K562 (cell line): ENCODE measurements around the gene TEX28. TPM values are rescaled to one million over a fixed set of nuclear protein-coding genes. Genes with fewer than 3 reads are reported as not detected.

Experiments used
- CBFA2T2 ChIP-seq: fragments of 450-650 bp; conservative IDR thresholded peaks from 2 replicates; pipeline ENCODE4 v1.6.1; 2017; ENCODE audit warnings: mild to moderate bottlenecking
- CHCHD3 ChIP-seq: fragments of 250-450 bp; sonication (Bioruptor Pico); IDR thresholded peaks from 2 replicates; pipeline ENCODE4 v2.1.2; 2022; ENCODE audit warnings: mild to moderate bottlenecking
- DEAF1 ChIP-seq: fragments of 450-650 bp; formaldehyde crosslinking; IDR thresholded peaks from 2 replicates; pipeline ENCODE4 v1.4.0; 2020; ENCODE audit warnings: mild to moderate bottlenecking, moderate library complexity
- ETV1 ChIP-seq: fragments of 450-650 bp; conservative IDR thresholded peaks from 2 replicates; pipeline ENCODE4 v1.6.1; 2016; ENCODE audit warnings: missing genetic modification characterization, control low read depth, low read depth, missing compliant biosample characterization
- FOSL1 ChIP-seq: fragments of 200-800 bp; sonication (Bioruptor generic); conservative IDR thresholded peaks from 2 replicates; pipeline ENCODE4 v1.6.1; 2016; ENCODE audit warnings: missing genetic modification characterization, missing compliant biosample characterization
- FOXA1 ChIP-seq: fragments of 450-650 bp; IDR thresholded peaks from 2 replicates; pipeline ENCODE4 v1.6.1; 2016; ENCODE audit warnings: mild to moderate bottlenecking, borderline replicate concordance
- GMEB1 ChIP-seq: fragments of 250-450 bp; sonication (Bioruptor Pico); IDR thresholded peaks from 2 replicates; pipeline ENCODE4 v1.4.0; 2020; ENCODE audit warnings: mild to moderate bottlenecking
- MAFF ChIP-seq: IDR thresholded peaks from 2 replicates; pipeline ENCODE4 v1.6.1; 2012; ENCODE audit warnings: low read length, improper control_type of control experiment
- MAX ChIP-seq: sonication (generic); formaldehyde crosslinking; IDR thresholded peaks from 2 replicates; pipeline ENCODE4 v1.9.0; 2022; ENCODE audit warnings: mild to moderate bottlenecking, missing genetic modification reagents
- MCM2 ChIP-seq: fragments of 450-650 bp; IDR thresholded peaks from 2 replicates; pipeline ENCODE4 v1.6.1; 2017; ENCODE audit warnings: low read depth, mild to moderate bottlenecking
- MCM3 ChIP-seq: fragments of 450-650 bp; IDR thresholded peaks from 2 replicates; pipeline ENCODE4 v1.6.1; 2016
- NFATC3 ChIP-seq: fragments of 450-650 bp; IDR thresholded peaks from 2 replicates; pipeline ENCODE4 v1.6.1; 2017; ENCODE audit warnings: mild to moderate bottlenecking
- NONO ChIP-seq, 2 experiments: fragments of 200-400 bp in 1 of 2; fragments of 450-650 bp in 1 of 2; formaldehyde crosslinking in 1 of 2; IDR thresholded peaks; 2 replicates each; pipeline ENCODE4 v1.6.1; 2017; ENCODE audit warnings: low read depth in 2 of 2, mild to moderate bottlenecking in 2 of 2, moderate library complexity in 2 of 2, low read length in 1 of 2
- OTX1 ChIP-seq: fragments of 450-650 bp; formaldehyde crosslinking; IDR thresholded peaks from 2 replicates; pipeline ENCODE4 v1.4.0; 2022; ENCODE audit warnings: mild to moderate bottlenecking
- PATZ1 ChIP-seq: fragments of 250-450 bp; sonication (Bioruptor Pico); IDR thresholded peaks from 2 replicates; pipeline ENCODE4 v1.5.0; 2020; ENCODE audit warnings: mild to moderate bottlenecking, borderline replicate concordance
- RCOR1 ChIP-seq, 2 experiments: IDR thresholded peaks; 2 replicates each; pipeline ENCODE4 v1.6.1; 2012; ENCODE audit warnings: low read depth in 2 of 2, low read length in 2 of 2, borderline replicate concordance in 1 of 2, improper control_type of control experiment in 1 of 2
- SP1 ChIP-seq: sonication (generic); formaldehyde crosslinking; IDR thresholded peaks from 2 replicates; pipeline ENCODE4 v1.8.1; 2022; ENCODE audit warnings: mild to moderate bottlenecking, missing genetic modification reagents
- TAF1 ChIP-seq: IDR thresholded peaks from 2 replicates; pipeline ENCODE4 v1.6.1; 2011; ENCODE audit warnings: mild to moderate bottlenecking, low read length, moderate library complexity; ENCODE audit not compliant: insufficient read depth, control insufficient read depth, severe bottlenecking; ENCODE audit errors: extremely low read depth
- XRCC5 ChIP-seq: fragments of 200-400 bp; formaldehyde crosslinking; IDR thresholded peaks from 2 replicates; pipeline ENCODE4 v1.6.1; 2017; ENCODE audit warnings: low read depth, mild to moderate bottlenecking, low read length
- ZNF224 ChIP-seq: sonication (generic); formaldehyde crosslinking; IDR thresholded peaks from 2 replicates; pipeline ENCODE4 v1.8.0; 2022; ENCODE audit warnings: mild to moderate bottlenecking, missing genetic modification reagents
- polyA plus RNA-seq, 8 experiments: library from polyadenylated mRNA; depleted of rRNA in 4 of 8; stranded (reverse) in 5 of 8; unstranded in 3 of 8; fragments of >200 nt; fragmentation: Nextera tagmentation in 2 of 8; fragmentation: Illumina TruSeq in 1 of 8; extraction: Ambion mirVana in 2 of 8; extraction: Trizol in 1 of 8; gene quantifications; 2 replicates each; pipeline versions ENCODE4 v1.2.1 to v1.2.3, GENCODE V29; 2011 to 2014; ENCODE audit warnings: inconsistent platforms in 1 of 8, missing spikeins in 1 of 8
- total RNA-seq, 7 experiments: library from RNA; depleted of rRNA in 6 of 7; stranded (reverse); fragments of >200 nt in 6 of 7; fragmentation: Illumina TruSeq in 2 of 7; extraction: Trizol in 2 of 7; gene quantifications; 2 replicates each; pipeline versions ENCODE4 v1.2.1 to v1.2.3, GENCODE V29; 2011 to 2021; ENCODE audit warnings: low replicate concordance in 1 of 7
- TF ChIP-seq, protein P1 (sequence below): fragments of 450-650 bp; formaldehyde crosslinking; IDR thresholded peaks from 2 replicates; pipeline ENCODE4 v1.4.0; 2022; ENCODE audit warnings: missing genetic modification characterization

The TEX28 gene
- total and polyA plus RNA-seq, 9 of the 15 experiments (the other 6 are each of a cell fraction or from before 2014, with no cell fraction given) = not detected

GRCh38 chrX:154308108-154308946 lies 13.4 kb upstream of the TEX28 start (continued):
- 0 out of 2 replicates have a peak, but pooled peaks have one; percentile 29 for TF ChIP-seq FOSL1
- TF ChIP-seq TAF1 = no peak
- TF ChIP-seq RCOR1 (IDR thresholded peaks at IDR 0.05; ENCODE audit: borderline replicate concordance in 1 of 2, low read depth in 2 of 2, low read length in 2 of 2) = 0 out of 4 replicates have a peak, but pooled peaks of 1 of the 2 experiments have one; percentile 27
- no peak for TF ChIP-seq MCM3
- no peak for TF ChIP-seq FOXA1
- no peak for TF ChIP-seq NONO (IDR thresholded peaks at IDR 0.05; ENCODE audit: low read depth in 2 of 2, low read length in 1 of 2)
- TF ChIP-seq ZNF224 (CRISPR knock-in tag) = 0 out of 2 replicates have a peak, but pooled peaks have one; percentile 18
- no peak for TF ChIP-seq ETV1 (tag)
- no peak for TF ChIP-seq GMEB1
- TF ChIP-seq, protein P1, sequence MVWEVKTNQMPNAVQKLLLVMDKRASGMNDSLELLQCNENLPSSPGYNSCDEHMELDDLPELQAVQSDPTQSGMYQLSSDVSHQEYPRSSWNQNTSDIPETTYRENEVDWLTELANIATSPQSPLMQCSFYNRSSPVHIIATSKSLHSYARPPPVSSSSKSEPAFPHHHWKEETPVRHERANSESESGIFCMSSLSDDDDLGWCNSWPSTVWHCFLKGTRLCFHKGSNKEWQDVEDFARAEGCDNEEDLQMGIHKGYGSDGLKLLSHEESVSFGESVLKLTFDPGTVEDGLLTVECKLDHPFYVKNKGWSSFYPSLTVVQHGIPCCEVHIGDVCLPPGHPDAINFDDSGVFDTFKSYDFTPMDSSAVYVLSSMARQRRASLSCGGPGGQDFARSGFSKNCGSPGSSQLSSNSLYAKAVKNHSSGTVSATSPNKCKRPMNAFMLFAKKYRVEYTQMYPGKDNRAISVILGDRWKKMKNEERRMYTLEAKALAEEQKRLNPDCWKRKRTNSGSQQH (CRISPR knock-in tag) = no peak
- TF ChIP-seq MCM2 = no peak
- no peak for TF ChIP-seq CHCHD3 (CRISPR knock-in tag)
- no peak for TF ChIP-seq SP1 (CRISPR knock-in tag)
- TF ChIP-seq OTX1 = peak; percentile 61; the same call in 1 of the 2 replicates
- no peak for TF ChIP-seq MAX
- 0 out of 2 replicates have a peak, but pooled peaks have one; percentile 31 for TF ChIP-seq DEAF1
- no peak for TF ChIP-seq CBFA2T2
- TF ChIP-seq MAFF = no peak
- TF ChIP-seq XRCC5 = peak; percentile 50; the same call in 1 of the 2 replicates
- TF ChIP-seq PATZ1 (CRISPR knock-in tag) = no peak
- TF ChIP-seq NFATC3 = no peak
